DMS53 treated with DMSO at 0.1 percent for 48 hours (cell line): ENCODE measurements around the gene COQ4.
"Not testable (repeated sequence)": the region's sequence is repeated elsewhere in the genome, so short reads cannot be mapped to it uniquely, and the experiment has no call there.

Source experiments
- DNase-seq: peaks from one replicate; lab custom pipeline; 2025; ENCODE audit not compliant: unreplicated experiment; lab: John Stamatoyannopoulos, UW

Gene COQ4

GRCh38 chr9:128322404-128323211 lies at the start of gene COQ4, which contains the start of gene TRUB2:
COQ4 (plus strand) TSS chr9:128322839; CDS start chr9:128322859, 20 bp downstream.
TRUB2 (minus strand) TSS chr9:128322447; CDS start chr9:128322408, 39 bp downstream.
- DNase-seq: peak; percentile 90

- no peak for DNase-seq
Measured at GRCh38 chr9:128274245-128274644, 48.4 kb upstream of the COQ4 start.

GRCh38 chr9:128275198-128276007 lies 47.2 kb upstream of the COQ4 start, which contains the start of gene GOLGA2:
GOLGA2 (minus strand) TSS chr9:128276007; CDS start chr9:128275976, 31 bp downstream.
- no peak for DNase-seq

GRCh38 chr9:128276008-128276573 lies 46.5 kb upstream of the COQ4 start, which contains the start of gene SWI5:
SWI5 (plus strand) TSS chr9:128276276.
- peak; percentile 98 for DNase-seq

- DNase-seq: no peak
Measured at GRCh38 chr9:128276574-128277270, 45.9 kb upstream of the COQ4 start.

- DNase-seq: not testable (repeated sequence)
Measured at GRCh38 chr9:128279088-128280073, 43.3 kb upstream of the COQ4 start.

- no peak for DNase-seq
Measured at GRCh38 chr9:128280084-128280622, 42.5 kb upstream of the COQ4 start.

- no peak for DNase-seq
Measured at GRCh38 chr9:128282500-128282899, 40.1 kb upstream of the COQ4 start.

- no peak for DNase-seq
Measured at GRCh38 chr9:128285033-128285784, 37.4 kb upstream of the COQ4 start.

GRCh38 chr9:128286440-128286839 lies 36.2 kb upstream of the COQ4 start:
- no peak for DNase-seq

- DNase-seq: no peak
Measured at GRCh38 chr9:128288273-128289004, 34.2 kb upstream of the COQ4 start.

GRCh38 chr9:128292009-128292408 lies 30.6 kb upstream of the COQ4 start:
- no peak for DNase-seq

- DNase-seq: no peak
Measured at GRCh38 chr9:128293091-128293490, 29.5 kb upstream of the COQ4 start.

- DNase-seq: no peak
Measured at GRCh38 chr9:128294142-128294541, 28.5 kb upstream of the COQ4 start.

- no peak for DNase-seq
Measured at GRCh38 chr9:128296340-128297220, 26.1 kb upstream of the COQ4 start.

GRCh38 chr9:128297221-128297773 lies 25.3 kb upstream of the COQ4 start:
- DNase-seq: no peak
